Esophagus squamous epithelium (tissue), 4 donors: ENCODE results near the gene HIPK2.

Experiments
- POLR2A ChIP-seq, 4 donors: fragments of 450-650 bp; IDR thresholded peaks; one replicate each; pipeline ENCODE4 v1.6.1; 2017; ENCODE audit warnings: antibody characterized with exemption in 4 of 4, mild to moderate bottlenecking in 4 of 4, moderate library complexity in 3 of 4
- TF ChIP-seq, protein P1 (sequence below), 6 experiments: fragments of 450-650 bp in 4 of 6; fragments of 200-600 bp in 2 of 6; sonication (generic) in 2 of 6; IDR thresholded peaks; one replicate each; pipeline ENCODE4 v1.5.1; 2016 to 2019; ENCODE audit warnings: antibody characterized with exemption in 6 of 6, mild to moderate bottlenecking in 4 of 6, moderate library complexity in 4 of 6

DNA sequence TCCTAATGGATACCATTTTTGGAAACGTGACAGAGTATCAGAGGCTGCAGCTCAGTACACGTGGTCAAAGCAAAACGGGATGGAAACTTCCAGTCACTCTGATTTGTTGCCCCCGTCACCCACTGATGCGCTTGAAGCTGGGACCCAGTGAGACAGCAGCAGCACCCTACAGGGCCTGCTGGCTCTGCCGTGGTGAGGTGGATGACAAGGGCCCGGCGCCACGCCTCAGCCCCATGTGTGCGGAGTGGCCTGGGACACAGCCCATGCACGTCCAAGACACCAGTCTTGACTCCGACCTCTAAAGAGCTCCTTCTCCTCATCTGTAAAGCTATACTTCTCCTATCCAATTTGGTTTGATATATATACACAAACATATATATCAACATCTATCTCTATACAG is 215.3 kb downstream of the HIPK2 start:
- TF ChIP-seq, protein P1, sequence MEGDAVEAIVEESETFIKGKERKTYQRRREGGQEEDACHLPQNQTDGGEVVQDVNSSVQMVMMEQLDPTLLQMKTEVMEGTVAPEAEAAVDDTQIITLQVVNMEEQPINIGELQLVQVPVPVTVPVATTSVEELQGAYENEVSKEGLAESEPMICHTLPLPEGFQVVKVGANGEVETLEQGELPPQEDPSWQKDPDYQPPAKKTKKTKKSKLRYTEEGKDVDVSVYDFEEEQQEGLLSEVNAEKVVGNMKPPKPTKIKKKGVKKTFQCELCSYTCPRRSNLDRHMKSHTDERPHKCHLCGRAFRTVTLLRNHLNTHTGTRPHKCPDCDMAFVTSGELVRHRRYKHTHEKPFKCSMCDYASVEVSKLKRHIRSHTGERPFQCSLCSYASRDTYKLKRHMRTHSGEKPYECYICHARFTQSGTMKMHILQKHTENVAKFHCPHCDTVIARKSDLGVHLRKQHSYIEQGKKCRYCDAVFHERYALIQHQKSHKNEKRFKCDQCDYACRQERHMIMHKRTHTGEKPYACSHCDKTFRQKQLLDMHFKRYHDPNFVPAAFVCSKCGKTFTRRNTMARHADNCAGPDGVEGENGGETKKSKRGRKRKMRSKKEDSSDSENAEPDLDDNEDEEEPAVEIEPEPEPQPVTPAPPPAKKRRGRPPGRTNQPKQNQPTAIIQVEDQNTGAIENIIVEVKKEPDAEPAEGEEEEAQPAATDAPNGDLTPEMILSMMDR (IDR thresholded peaks at IDR 0.05), result no peak
- TF ChIP-seq POLR2A (IDR thresholded peaks at IDR 0.05), result no peak
